HUDEP-2 (cell line): ENCODE measurements around the gene SLC27A4.
"Not testable (repeated sequence)": the region's sequence is repeated elsewhere in the genome, so short reads cannot be mapped to it uniquely, and the experiment has no call there.

Source experiments
- DNase-seq, 76 experiments: peaks; one replicate each; lab custom pipeline; 2025; ENCODE audit not compliant: unreplicated experiment in 76 of 76; lab: John Stamatoyannopoulos, UW

SLC27A4 gene

GRCh38 chr9:128323791-128324190 lies 16.5 kb upstream of the SLC27A4 start:
- DNase-seq: no peak

- no peak for DNase-seq
Measured at GRCh38 chr9:128324401-128324800, 15.9 kb upstream of the SLC27A4 start.

DNA sequence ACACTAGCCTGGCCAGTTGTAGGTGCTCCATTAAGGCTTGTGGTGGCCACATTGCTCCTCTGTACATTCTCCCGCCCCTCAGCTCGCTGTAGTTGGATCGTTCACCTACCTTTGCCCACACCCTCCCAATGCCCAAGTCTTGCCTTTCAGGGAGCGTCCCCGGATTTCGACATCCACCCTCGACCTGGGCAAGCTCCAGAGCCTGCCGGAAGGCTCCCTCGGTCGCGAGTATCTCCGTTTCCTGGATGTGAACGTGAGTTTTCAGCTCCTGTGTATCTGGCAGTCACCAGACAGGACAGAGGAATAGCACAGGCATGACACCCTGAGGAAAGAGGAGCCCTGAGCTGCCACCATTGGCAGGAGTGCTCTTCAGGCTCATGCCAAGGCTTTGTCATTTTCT lies 14.7 kb upstream of the SLC27A4 start:
- DNase-seq: no peak

DNA sequence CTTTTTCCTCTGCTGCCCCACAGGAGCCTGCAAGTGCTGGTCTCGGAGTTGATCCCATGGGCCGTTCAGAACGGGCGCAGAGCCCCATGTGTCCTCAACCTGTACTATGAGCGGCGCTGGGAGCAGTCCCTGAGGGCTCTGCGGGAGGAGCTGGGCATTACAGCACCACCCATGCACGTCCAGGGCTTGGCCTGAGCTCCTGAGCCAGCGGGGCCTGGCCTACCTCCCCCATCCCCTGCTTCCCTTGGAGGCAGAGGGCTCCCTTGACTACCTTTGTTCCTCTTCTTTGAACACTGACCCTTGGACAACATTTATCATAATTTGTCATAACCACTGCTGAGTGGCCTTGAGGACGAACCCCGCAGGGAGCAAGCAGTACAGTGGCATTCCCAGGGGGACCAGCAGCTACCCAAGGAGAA lies 6.9 kb upstream of the SLC27A4 start:
- no peak for DNase-seq

- DNase-seq: no peak
Measured at GRCh38 chr9:128335161-128335560, 5.2 kb upstream of the SLC27A4 start.

GRCh38 chr9:128335914-128336313 lies 4.4 kb upstream of the SLC27A4 start:
- no peak for DNase-seq

- DNase-seq: no peak
Measured at GRCh38 chr9:128337936-128338335, 2.4 kb upstream of the SLC27A4 start.

DNA sequence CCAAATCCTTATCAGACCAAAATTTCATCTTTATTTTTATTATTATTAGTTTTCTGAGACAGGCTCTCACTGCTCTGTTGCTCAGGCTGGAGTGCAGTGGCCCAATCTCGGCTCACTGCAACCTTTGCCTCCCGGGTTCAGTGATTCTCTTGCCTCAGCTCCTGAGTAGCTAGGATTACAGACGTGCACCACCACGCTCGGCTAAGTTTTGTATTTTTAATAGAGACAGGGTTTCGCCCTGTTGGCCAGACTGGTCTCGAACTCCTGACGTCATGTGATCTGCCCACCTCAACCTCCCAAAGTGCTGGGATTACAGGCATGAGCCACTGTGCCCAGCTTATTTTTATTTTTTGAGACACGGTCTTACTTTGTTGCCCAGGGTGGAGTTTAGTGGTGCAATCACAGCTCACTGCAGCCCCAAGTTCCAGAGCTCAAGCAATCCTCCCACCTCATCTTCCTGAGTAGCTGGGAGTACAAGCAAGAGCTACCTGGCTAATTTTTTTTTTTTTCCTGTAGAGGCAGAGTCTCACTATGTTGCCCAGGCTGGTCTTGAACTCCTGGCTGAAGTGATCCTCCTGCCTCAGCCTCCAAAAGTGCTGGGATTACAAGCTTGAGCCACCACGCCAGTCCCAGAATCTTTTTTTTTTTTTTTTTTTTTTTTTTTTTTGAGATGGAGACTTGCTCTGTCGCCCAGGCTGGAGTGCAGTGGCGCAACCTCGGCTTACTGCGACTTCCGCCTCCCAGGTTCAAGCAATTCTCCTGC lies 1.3 kb upstream of the SLC27A4 start:
- DNase-seq: not testable (repeated sequence)

DNA sequence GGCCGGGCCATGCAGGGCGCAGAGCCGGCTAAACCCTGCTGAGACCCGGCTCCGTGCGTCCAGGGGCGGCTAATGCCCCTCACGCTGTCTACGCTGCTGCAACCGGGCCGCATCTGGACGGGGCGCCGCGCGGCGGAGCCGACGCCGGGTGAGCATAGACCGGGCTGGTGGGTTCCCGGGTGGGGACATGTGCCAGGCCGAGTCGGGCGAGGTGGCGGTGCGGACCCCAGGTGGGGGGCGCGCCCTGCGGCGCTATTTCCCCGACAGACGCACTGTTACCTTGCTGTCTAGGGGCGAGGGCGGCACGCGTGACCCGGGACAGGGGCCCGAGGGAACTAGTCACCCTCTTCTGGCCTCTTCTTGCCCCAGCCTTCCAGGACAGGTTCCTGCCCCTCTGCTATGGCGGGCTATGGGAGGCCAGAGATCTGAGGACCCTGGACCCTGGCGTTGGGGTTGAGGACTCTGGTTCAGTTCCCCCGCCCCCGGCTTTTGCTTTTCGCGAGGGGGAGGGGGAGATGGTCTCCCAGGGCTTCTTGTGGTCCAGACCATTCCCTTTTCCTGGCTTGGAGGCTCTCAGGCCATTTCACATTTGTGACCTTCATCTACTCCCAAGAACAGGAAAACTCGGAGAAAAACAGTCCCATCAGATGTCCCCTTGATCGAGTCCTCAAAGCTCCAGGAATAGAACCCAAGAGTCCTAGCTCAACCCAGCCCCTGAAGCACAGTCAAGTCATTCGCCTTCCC lies 536 bp downstream of the SLC27A4 start:
- DNase-seq: peak in 3 of 76 experiments; percentile 39 to 42 (median 41)

- DNase-seq: peak in 71 of 76 experiments; percentile 5 to 83 (median 55)
Measured at GRCh38 chr9:128341435-128341849, 1.1 kb downstream of the SLC27A4 start.

DNA sequence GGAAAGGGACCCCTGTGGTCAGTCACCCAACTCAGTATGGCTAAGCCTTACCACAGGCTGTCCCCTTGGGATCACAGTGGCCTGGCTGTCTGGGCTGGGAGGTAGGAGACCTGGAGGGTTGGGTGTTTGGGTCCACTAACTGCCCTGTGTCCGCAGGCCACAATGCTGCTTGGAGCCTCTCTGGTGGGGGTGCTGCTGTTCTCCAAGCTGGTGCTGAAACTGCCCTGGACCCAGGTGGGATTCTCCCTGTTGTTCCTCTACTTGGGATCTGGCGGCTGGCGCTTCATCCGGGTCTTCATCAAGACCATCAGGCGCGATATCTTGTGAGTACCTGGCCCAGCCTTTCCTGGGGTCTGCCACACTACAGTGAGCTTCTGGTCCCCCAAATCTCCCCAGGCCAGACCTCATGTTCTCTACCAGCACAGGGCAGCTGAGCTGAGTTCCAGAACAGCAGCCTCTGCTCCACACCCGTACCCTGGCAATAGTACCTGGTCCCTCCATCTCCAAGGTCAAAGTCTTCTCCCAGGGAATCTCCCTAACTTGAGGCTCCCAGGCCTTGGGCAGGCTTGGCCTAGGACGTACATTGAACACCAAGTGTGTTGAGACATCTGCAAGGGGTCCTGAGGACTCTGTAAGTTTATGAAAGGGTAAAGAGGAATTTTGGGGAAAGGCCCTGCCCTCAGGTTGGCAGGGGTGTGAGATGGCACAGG lies 2.8 kb downstream of the SLC27A4 start:
- no peak for DNase-seq

DNA sequence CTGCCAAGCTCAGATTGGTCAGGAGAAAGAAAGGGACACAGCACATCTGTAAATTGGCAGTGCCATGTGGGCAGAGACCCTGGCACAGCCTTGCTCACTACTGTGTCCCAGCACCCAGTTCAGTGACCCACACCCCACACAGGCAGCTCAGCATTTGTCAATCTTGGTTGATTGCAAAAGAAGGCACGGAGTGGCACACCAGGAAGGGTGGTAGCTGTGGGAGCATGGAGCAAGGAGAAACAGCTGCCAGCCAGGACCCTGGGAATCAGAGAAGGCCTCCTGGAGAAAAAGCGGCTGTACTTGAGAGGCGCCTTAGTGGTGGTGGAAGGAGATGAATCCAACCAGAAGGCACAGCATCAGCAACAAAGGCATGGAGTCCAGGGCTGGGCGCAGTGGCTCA lies 3.5 kb downstream of the SLC27A4 start:
- no peak for DNase-seq

DNA sequence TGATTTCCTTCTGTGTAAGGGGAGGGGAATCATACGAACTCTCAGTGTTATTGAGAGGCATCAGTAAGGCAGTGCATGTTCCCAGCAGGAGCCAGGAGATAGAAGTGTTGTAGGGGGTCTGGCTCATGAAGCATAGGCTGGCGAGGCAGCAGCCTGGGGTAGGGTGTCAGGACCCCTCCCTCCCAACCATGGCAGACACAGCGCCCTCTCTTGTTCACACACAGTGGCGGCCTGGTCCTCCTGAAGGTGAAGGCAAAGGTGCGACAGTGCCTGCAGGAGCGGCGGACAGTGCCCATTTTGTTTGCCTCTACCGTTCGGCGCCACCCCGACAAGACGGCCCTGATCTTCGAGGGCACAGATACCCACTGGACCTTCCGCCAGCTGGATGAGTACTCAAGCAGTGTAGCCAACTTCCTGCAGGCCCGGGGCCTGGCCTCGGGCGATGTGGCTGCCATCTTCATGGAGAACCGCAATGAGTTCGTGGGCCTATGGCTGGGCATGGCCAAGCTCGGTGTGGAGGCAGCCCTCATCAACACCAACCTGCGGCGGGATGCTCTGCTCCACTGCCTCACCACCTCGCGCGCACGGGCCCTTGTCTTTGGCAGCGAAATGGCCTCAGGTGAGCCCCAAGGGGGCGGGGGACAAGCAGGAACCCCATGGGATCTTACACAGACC lies 4.7 kb downstream of the SLC27A4 start:
- DNase-seq: no peak

GRCh38 chr9:128349125-128349524 lies 8.8 kb downstream of the SLC27A4 start:
- DNase-seq: no peak

DNA sequence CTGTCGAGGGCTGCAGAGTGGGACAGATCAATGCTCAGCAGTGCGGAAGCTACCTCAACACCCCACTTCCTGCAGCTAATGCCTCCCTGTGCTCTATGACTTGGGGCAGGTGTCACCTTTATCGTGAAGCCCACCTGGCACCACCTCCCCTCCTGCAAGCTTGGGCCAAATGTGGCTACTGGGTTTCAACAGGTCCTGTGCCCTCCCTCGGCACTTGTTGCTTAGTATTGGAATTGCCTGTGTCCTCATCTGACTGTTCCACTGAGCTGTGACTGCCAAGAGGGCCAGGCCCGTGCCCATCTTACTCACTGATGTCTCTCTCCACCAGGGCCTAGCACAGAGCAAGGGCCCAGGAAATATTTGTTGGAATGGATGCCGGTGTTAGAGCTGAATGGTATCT lies 9.4 kb downstream of the SLC27A4 start:
- no peak for DNase-seq

GRCh38 chr9:128355451-128355850 lies 15.1 kb downstream of the SLC27A4 start:
- DNase-seq: no peak

GRCh38 chr9:128358090-128358489 lies 17.8 kb downstream of the SLC27A4 start:
- DNase-seq: no peak

- no peak for DNase-seq
Measured at GRCh38 chr9:128358861-128359260, 18.5 kb downstream of the SLC27A4 start.

GRCh38 chr9:128360826-128361225 lies 20.5 kb downstream of the SLC27A4 start:
- peak in 2 of 76 experiments; percentile 10 to 13 for DNase-seq

DNA sequence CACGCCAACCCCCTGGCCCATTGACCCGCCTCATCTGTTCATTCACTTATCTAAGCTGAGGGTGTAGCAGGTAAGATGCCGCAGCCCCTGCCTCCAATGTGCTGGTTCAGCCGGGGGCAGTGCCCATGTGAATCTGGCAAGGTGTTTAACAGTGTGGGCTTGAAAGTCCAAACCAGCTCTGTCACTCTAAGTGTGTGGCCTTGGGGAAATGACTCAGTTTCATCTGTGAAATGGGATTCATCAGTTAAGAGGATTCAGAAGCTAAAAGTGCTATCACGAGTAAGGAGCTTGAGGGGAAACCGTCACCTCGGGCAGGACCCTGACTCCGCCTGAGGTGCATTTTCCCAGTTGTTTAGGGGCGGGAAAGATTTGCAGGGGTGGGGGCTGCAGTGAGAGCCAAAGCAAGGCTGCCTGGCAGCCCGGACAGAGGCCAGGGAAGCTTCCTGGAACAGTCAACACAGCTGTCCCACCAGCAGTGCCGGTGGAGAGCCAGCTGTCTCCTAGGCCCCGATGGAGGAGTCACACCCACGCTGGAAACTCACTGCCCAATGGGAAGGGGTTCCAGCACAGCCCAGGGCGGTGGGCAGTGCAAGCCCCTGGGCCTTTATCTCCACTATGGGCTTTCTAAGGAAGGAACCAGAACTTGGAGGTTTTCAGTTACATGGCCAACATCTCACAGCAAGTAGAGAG lies 21.1 kb downstream of the SLC27A4 start:
- DNase-seq: no peak
